Lower leg skin (tissue), 4 donors: Measurements from ENCODE around the gene TTR. TPM values are rescaled to one million over a fixed set of nuclear protein-coding genes. Genes with fewer than 3 reads are reported as not detected.

Source experiments
- DNase-seq, 2 donors: peaks; one replicate each; pipeline ENCODE4 v3.0.0-alpha.2; 2019; ENCODE audit warnings: low spot score in 2 of 2
- H3K4me3 ChIP-seq: fragments of 200-600 bp; sonication (generic); 2 replicates; pipeline ENCODE4 v1.5.1; 2017; ENCODE audit warnings: mild to moderate bottlenecking, low read depth; ENCODE audit not compliant: poor library complexity, severe bottlenecking
- POLR2A ChIP-seq, 2 donors: fragments of 450-650 bp; IDR thresholded peaks; one replicate each; pipeline ENCODE4 v1.6.1; 2016 to 2017; ENCODE audit warnings: antibody characterized with exemption in 2 of 2, mild to moderate bottlenecking in 1 of 2, moderate library complexity in 1 of 2
- WGBS, 2 donors: methylation state at CpG; one replicate each; pipeline ENCODE4 v1.1.5; 2018; 5-methylcytosine and 5-hydroxymethylcytosine counted together
- intact Hi-C: fragments of 100-400 bp; cut with DNase I; formaldehyde crosslinking; loops from one replicate; pipeline ENCODE4 v1.15.0; 2023; ENCODE audit warnings: low total_unique reads
- total RNA-seq, 4 donors: library from RNA; depleted of rRNA; stranded (reverse); fragments of >200 nt; gene quantifications; one replicate each; pipeline ENCODE4 v1.1.0, GENCODE V29; 2016
- TF ChIP-seq, protein P1 (sequence below), 3 donors: fragments of 450-650 bp; IDR thresholded peaks; one replicate each; pipeline ENCODE4 v1.5.1; 2016; ENCODE audit warnings: antibody characterized with exemption in 3 of 3, mild to moderate bottlenecking in 3 of 3, moderate library complexity in 2 of 3

Gene TTR
- total RNA-seq, 4 donors from 2014 or later: not detected

GRCh38 chr18:31636387-31636786, 44.7 kb downstream of the TTR start:
- intact Hi-C loops: no loop called here
- no peak for DNase-seq
- H3K4me3 ChIP-seq: no peak overlapping the region
- no peak for TF ChIP-seq POLR2A (IDR thresholded peaks at IDR 0.05)
- TF ChIP-seq, protein P1, sequence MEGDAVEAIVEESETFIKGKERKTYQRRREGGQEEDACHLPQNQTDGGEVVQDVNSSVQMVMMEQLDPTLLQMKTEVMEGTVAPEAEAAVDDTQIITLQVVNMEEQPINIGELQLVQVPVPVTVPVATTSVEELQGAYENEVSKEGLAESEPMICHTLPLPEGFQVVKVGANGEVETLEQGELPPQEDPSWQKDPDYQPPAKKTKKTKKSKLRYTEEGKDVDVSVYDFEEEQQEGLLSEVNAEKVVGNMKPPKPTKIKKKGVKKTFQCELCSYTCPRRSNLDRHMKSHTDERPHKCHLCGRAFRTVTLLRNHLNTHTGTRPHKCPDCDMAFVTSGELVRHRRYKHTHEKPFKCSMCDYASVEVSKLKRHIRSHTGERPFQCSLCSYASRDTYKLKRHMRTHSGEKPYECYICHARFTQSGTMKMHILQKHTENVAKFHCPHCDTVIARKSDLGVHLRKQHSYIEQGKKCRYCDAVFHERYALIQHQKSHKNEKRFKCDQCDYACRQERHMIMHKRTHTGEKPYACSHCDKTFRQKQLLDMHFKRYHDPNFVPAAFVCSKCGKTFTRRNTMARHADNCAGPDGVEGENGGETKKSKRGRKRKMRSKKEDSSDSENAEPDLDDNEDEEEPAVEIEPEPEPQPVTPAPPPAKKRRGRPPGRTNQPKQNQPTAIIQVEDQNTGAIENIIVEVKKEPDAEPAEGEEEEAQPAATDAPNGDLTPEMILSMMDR (IDR thresholded peaks at IDR 0.05): no peak

GRCh38 chr18:31637445-31637844, 45.8 kb downstream of the TTR start:
- H3K4me3 ChIP-seq: no peak overlapping the region
- intact Hi-C loops: no loop called here
- WGBS, 2 donors: 78 to 91% methylated on average over 3 of the region's 3 CpGs
- TF ChIP-seq POLR2A (IDR thresholded peaks at IDR 0.05): no peak
- TF ChIP-seq, protein P1 (IDR thresholded peaks at IDR 0.05): no peak
- no peak for DNase-seq

GRCh38 chr18:31643003-31643402, 51.3 kb downstream of the TTR start:
- no peak overlapping the region for H3K4me3 ChIP-seq
- no peak for DNase-seq
- TF ChIP-seq, protein P1 (IDR thresholded peaks at IDR 0.05): no peak
- no peak for TF ChIP-seq POLR2A (IDR thresholded peaks at IDR 0.05)
- intact Hi-C loops: no loop called here
- WGBS, 2 donors: 53 to 70% methylated on average over 4 of the region's 4 CpGs

- DNase-seq: no peak
- intact Hi-C loops: no loop called here
- no peak overlapping the region for H3K4me3 ChIP-seq
- TF ChIP-seq, protein P1 (IDR thresholded peaks at IDR 0.05): no peak
- TF ChIP-seq POLR2A (IDR thresholded peaks at IDR 0.05): no peak
- WGBS, 2 donors: 92 to 94% methylated on average over 4 of the region's 4 CpGs
Measured at GRCh38 chr18:31645411-31645810, 53.7 kb downstream of the TTR start.

- 69 to 71% methylated on average over 7 of the region's 7 CpGs for WGBS, 2 donors
Measured at GRCh38 chr18:31646332-31647126, 54.9 kb downstream of the TTR start.

More at GRCh38 chr18:31646332-31647126, 54.9 kb downstream of the TTR start:
- TF ChIP-seq POLR2A (IDR thresholded peaks at IDR 0.05): no peak
- TF ChIP-seq, protein P1 (IDR thresholded peaks at IDR 0.05): no peak
- no peak overlapping the region for H3K4me3 ChIP-seq
- no peak for DNase-seq
- intact Hi-C loops: no loop called here
